HepG2 (cell line): ENCODE data around the gene LRRC10. TPM values are rescaled to one million over a fixed set of nuclear protein-coding genes. Genes with fewer than 3 reads are reported as not detected.

Experiments
- ATAC-seq: fragments of 200-7000 bp; cut with Tn5 transposase; 3 replicates; pipeline ENCODE4 v1.9.1; 2020; ENCODE audit warnings: mild to moderate bottlenecking, moderate library complexity
- BruUV-seq: library from RNA; stranded (reverse); fragments of 400-500 nt; replicated peaks from 2 replicates; lab custom pipeline; 2021; lab: Mats Ljungman, UMichigan
- CTCF ChIA-PET: fragments of 300-600 bp; formaldehyde crosslinking; extraction: SDS; loops from one replicate; lab custom pipeline; 2021; ENCODE audit warnings: low total read pairs, inconsistent platforms, low intra/inter-chr PET ratio; lab: Yijun Ruan, JAX
- POLR2A ChIA-PET: fragments of 350-600 bp; sonication (Branson Sonifier 250); formaldehyde crosslinking; loops from one replicate; lab custom pipeline; 2020; ENCODE audit warnings: antibody characterized with exemption, inconsistent platforms; lab: Yijun Ruan, JAX
- DNase-seq: peaks from one replicate; pipeline ENCODE4 v3.0.0-alpha.2; 2015; ENCODE audit warnings: low spot score
- FAIRE-seq: peaks from 3 replicates; lab custom pipeline; 2011; peaks lifted over from hg19 to GRCh38; lab: Jason Lieb, UNC
- H2AFZ ChIP-seq: one replicate; pipeline ENCODE4 v1.6.1; 2011; ENCODE audit warnings: low read length, inconsistent platforms
- H3K27ac ChIP-seq: fragments of 300-600 bp; 3 replicates; pipeline ENCODE4 v1.8.0; 2011; ENCODE audit warnings: mixed run types, mild to moderate bottlenecking, mixed read lengths, low read length, inconsistent platforms; ENCODE audit not compliant: insufficient read depth; ENCODE audit errors: extremely low read length
- H3K27me3 ChIP-seq, 2 experiments: fragments of 200-600 bp in 1 of 2; 2 replicates in 1 of 2; 3 replicates in 1 of 2; pipeline versions ENCODE4 v1.6.0 to v1.8.0; 2011; ENCODE audit warnings: low read length in 2 of 2, mild to moderate bottlenecking in 2 of 2, moderate library complexity in 2 of 2, inconsistent platforms in 1 of 2; ENCODE audit not compliant: insufficient read depth in 2 of 2, control insufficient read depth in 1 of 2
- H3K36me3 ChIP-seq, 2 experiments: fragments of 200-600 bp in 1 of 2; replicated peaks in 1 of 2; 2 replicates in 1 of 2; 3 replicates in 1 of 2; pipeline versions ENCODE4 v1.5.1 to v1.8.0; 2011; ENCODE audit warnings: low read length in 2 of 2, inconsistent platforms in 1 of 2; ENCODE audit not compliant: insufficient read depth in 2 of 2, control insufficient read depth in 1 of 2
- H3K4me1 ChIP-seq: 2 replicates; pipeline ENCODE4 v1.5.1; 2012; ENCODE audit warnings: low read length, inconsistent platforms; ENCODE audit not compliant: insufficient read depth
- H3K4me2 ChIP-seq: 2 replicates; pipeline ENCODE4 v1.6.0; 2011; ENCODE audit warnings: low read depth, low read length, inconsistent platforms
- H3K4me3 ChIP-seq, 3 experiments: fragments of 200-600 bp in 1 of 3; sonication (generic), shearing (Covaris generic) in 1 of 3; replicated peaks in 1 of 3; 2 replicates each; pipeline ENCODE4 v1.5.1; 2011 to 2016; ENCODE audit warnings: low read length in 3 of 3, inconsistent platforms in 2 of 3, low read depth in 2 of 3, mild to moderate bottlenecking in 2 of 3, control low read depth in 1 of 3, mixed read lengths in 1 of 3; ENCODE audit not compliant: insufficient read depth in 1 of 3
- H3K79me2 ChIP-seq: one replicate; pipeline ENCODE4 v1.6.1; 2011; ENCODE audit warnings: low read length, inconsistent platforms; ENCODE audit not compliant: insufficient read depth
- H3K9ac ChIP-seq: 2 replicates; pipeline ENCODE4 v1.6.0; 2011; ENCODE audit warnings: mild to moderate bottlenecking, low read depth, low read length, inconsistent platforms; ENCODE audit not compliant: insufficient read depth
- H3K9me3 ChIP-seq: 2 replicates; pipeline ENCODE4 v1.5.1; 2012; ENCODE audit warnings: mild to moderate bottlenecking, low read length
- H4K20me1 ChIP-seq: 2 replicates; pipeline ENCODE4 v1.6.0; 2011; ENCODE audit warnings: inconsistent platforms, mild to moderate bottlenecking, low read length, moderate library complexity; ENCODE audit not compliant: insufficient read depth
- BRD4 ChIP-seq: sonication (generic); formaldehyde crosslinking; IDR thresholded peaks from 2 replicates; pipeline ENCODE4 v1.4.0; 2020; ENCODE audit warnings: missing genetic modification reagents
- CSRNP1 ChIP-seq: sonication (generic); formaldehyde crosslinking; IDR thresholded peaks from 2 replicates; pipeline ENCODE4 v1.8.1; 2023; ENCODE audit warnings: mild to moderate bottlenecking, missing genetic modification reagents
- HHEX ChIP-seq: IDR thresholded peaks from 2 replicates; pipeline ENCODE4 v1.6.1; 2016; ENCODE audit warnings: control low read depth
- LBX2 ChIP-seq: sonication (generic); formaldehyde crosslinking; IDR thresholded peaks from 2 replicates; pipeline ENCODE4 v1.5.0; 2020; ENCODE audit warnings: missing genetic modification reagents, mild to moderate bottlenecking, borderline replicate concordance
- NONO ChIP-seq, 2 experiments: fragments of 450-650 bp in 1 of 2; sonication (generic) in 1 of 2; formaldehyde crosslinking in 1 of 2; IDR thresholded peaks in 1 of 2; conservative IDR thresholded peaks in 1 of 2; 2 replicates each; pipeline versions ENCODE4 v1.6.1 to v1.8.0; 2017 to 2022; ENCODE audit warnings: mild to moderate bottlenecking in 1 of 2, missing genetic modification reagents in 1 of 2, moderate library complexity in 1 of 2
- NR3C1 ChIP-seq: sonication (generic); formaldehyde crosslinking; IDR thresholded peaks from 2 replicates; pipeline ENCODE4 v1.4.0; 2020; ENCODE audit warnings: missing genetic modification reagents
- XRCC5 ChIP-seq: fragments of 200-400 bp; formaldehyde crosslinking; optimal IDR thresholded peaks from 2 replicates; pipeline ENCODE3; 2017; ENCODE audit warnings: mild to moderate bottlenecking, low read length
- YEATS4 ChIP-seq: sonication (generic); formaldehyde crosslinking; IDR thresholded peaks from 2 replicates; pipeline ENCODE4 v1.4.0; 2020; ENCODE audit warnings: missing genetic modification reagents, borderline replicate concordance
- ZBTB49 ChIP-seq: sonication (generic); formaldehyde crosslinking; IDR thresholded peaks from 2 replicates; pipeline ENCODE4 v1.4.0; 2020; ENCODE audit warnings: missing genetic modification reagents, borderline replicate concordance
- ZNF326 ChIP-seq: sonication (generic); formaldehyde crosslinking; IDR thresholded peaks from 2 replicates; pipeline ENCODE4 v1.4.0; 2020; ENCODE audit warnings: missing genetic modification reagents, borderline replicate concordance
- ZNF335 ChIP-seq: sonication (generic); formaldehyde crosslinking; IDR thresholded peaks from 2 replicates; pipeline ENCODE4 v1.4.0; 2020; ENCODE audit warnings: missing genetic modification reagents
- ZNF546 ChIP-seq: sonication (generic); formaldehyde crosslinking; conservative IDR thresholded peaks from 2 replicates; pipeline ENCODE4 v1.8.1; 2023; ENCODE audit warnings: mild to moderate bottlenecking, missing genetic modification reagents
- ZNF616 ChIP-seq: sonication (generic); formaldehyde crosslinking; IDR thresholded peaks from 2 replicates; pipeline ENCODE4 v1.5.0; 2020; ENCODE audit warnings: low read depth, mild to moderate bottlenecking, missing genetic modification reagents
- ZNF7 ChIP-seq: IDR thresholded peaks from 2 replicates; pipeline ENCODE4 v1.6.1; 2016; ENCODE audit warnings: missing biosample characterization, missing genetic modification reagents
- ZNF709 ChIP-seq: sonication (generic); formaldehyde crosslinking; IDR thresholded peaks from 2 replicates; pipeline ENCODE4 v1.5.0; 2020; ENCODE audit warnings: mild to moderate bottlenecking, missing genetic modification reagents
- WGBS: methylation state at CpG from one replicate; pipeline ENCODE4 v1.1.6; 2017; ENCODE audit warnings: low lambda C conversion rate; 5-methylcytosine and 5-hydroxymethylcytosine counted together
- in situ Hi-C: cut with HindIII; loops from 2 replicates; pipeline ENCODE4 v1.10.0; 2017; ENCODE audit warnings: low pct_unique_long_range_greater_than_20kb; ENCODE audit not compliant: extremely low pct_ligation_motif_present
- intact Hi-C: fragments of 100-400 bp; cut with micrococcal nuclease; formaldehyde crosslinking; loops from one replicate; pipeline ENCODE4 v1.10.0; 2022; ENCODE audit not compliant: unreplicated experiment
- polyA plus RNA-seq, 8 experiments: library from polyadenylated mRNA; depleted of rRNA in 3 of 8; stranded (reverse) in 7 of 8; unstranded in 1 of 8; fragments of >200 nt; fragmentation: Illumina TruSeq in 4 of 8; extraction: Trizol in 4 of 8; gene quantifications; 2 replicates each; pipeline versions ENCODE4 v1.2.1 to v1.2.3, GENCODE V29; 2011 to 2016; ENCODE audit warnings: low read depth in 4 of 8, missing spikeins in 1 of 8, mixed read lengths in 1 of 8; ENCODE audit not compliant: insufficient read depth in 1 of 8
- total RNA-seq, 5 experiments: library from RNA; depleted of rRNA; stranded (reverse); fragments of >200 nt; fragmentation: Illumina TruSeq; extraction: Trizol; gene quantifications; 2 replicates each; pipeline ENCODE4 v1.2.3, GENCODE V29; 2016; ENCODE audit warnings: low read depth in 1 of 5

The LRRC10 gene
- total and polyA plus RNA-seq, 2 of the 13 experiments (the other 11 are each of a cell fraction or from before 2014, with no cell fraction given) = not detected

GRCh38 chr12:69623970-69624369 lies 13.3 kb upstream of the LRRC10 start (continued):
- TF ChIP-seq NONO (IDR thresholded peaks at IDR 0.05) (no peak), NONO (CRISPR knock-in tag; conservative IDR thresholded peaks at IDR 0.05) (no peak), XRCC5 (no peak), NR3C1 (no peak), YEATS4 (CRISPR knock-in tag) (no peak)
- TF ChIP-seq, all 625 proteins: peak for 0

- peaks cover 0 to 12% of the 10 kb centered on the region in 2 experiments; a peak in 1 of 5 replicates for H3K27me3 ChIP-seq
- no peaks in the 10 kb centered on the region for H3K36me3 ChIP-seq
- H2AFZ ChIP-seq = no peak overlapping the region
- peaks cover 7% of the 10 kb centered on the region; the same call in 1 of the 2 replicates for H3K4me1 ChIP-seq
- no peaks in the 10 kb centered on the region for H3K79me2 ChIP-seq
- H3K9me3 ChIP-seq = no peaks in the 10 kb centered on the region
- ChIA-PET POLR2A (no interaction called here), CTCF (no interaction called here)
- in situ Hi-C loops = no loop called here
- DNase-seq (no peak), FAIRE-seq (no peak), ATAC-seq (no peak)
- no peak overlapping the region for H3K4me3 ChIP-seq
- no peak overlapping the region for H3K27ac ChIP-seq
- H3K4me2 ChIP-seq = no peak overlapping the region
- H3K9ac ChIP-seq = no peak overlapping the region
- 6% methylated on average over 2 of the region's 2 CpGs for WGBS
- no TSS peak for BruUV-seq
- intact Hi-C loops = no loop called here
- no peaks in the 10 kb centered on the region for H4K20me1 ChIP-seq
- TF ChIP-seq HHEX (CRISPR knock-in tag) (no peak), LBX2 (CRISPR knock-in tag) (no peak), ZNF326 (CRISPR knock-in tag) (no peak), BRD4 (CRISPR knock-in tag) (no peak), ZNF709 (CRISPR knock-in tag) (no peak), CSRNP1 (no peak), ZNF616 (no peak), ZNF7 (CRISPR knock-in tag) (no peak), ZNF335 (CRISPR knock-in tag) (no peak), ZBTB49 (CRISPR knock-in tag) (no peak), ZNF546 (CRISPR knock-in tag) (no peak)
These were observed 10.8 kb upstream of the LRRC10 start for GRCh38 chr12:69621551-69621950.
